Glutamatergic neuron (in vitro differentiated cells): ENCODE measurements around the gene MTNR1A. TPM values are rescaled to one million over a fixed set of nuclear protein-coding genes. Genes with fewer than 3 reads are reported as not detected.

Experiments used
- DNase-seq: peaks from one replicate; pipeline ENCODE4 v3.0.0; 2022
- H3K27ac Mint-ChIP-seq: one replicate; pipeline ENCODE4 v1.8.0; 2020; ENCODE audit warnings: mild to moderate bottlenecking, mixed read lengths, inconsistent platforms; ENCODE audit not compliant: unreplicated experiment
- H3K27me3 Mint-ChIP-seq: one replicate; pipeline ENCODE4 v1.8.0; 2020; ENCODE audit warnings: mild to moderate bottlenecking, moderate library complexity, mixed read lengths, inconsistent platforms; ENCODE audit not compliant: unreplicated experiment
- H3K36me3 Mint-ChIP-seq: one replicate; pipeline ENCODE4 v1.8.0; 2020; ENCODE audit warnings: mild to moderate bottlenecking, mixed read lengths, inconsistent platforms; ENCODE audit not compliant: unreplicated experiment
- H3K4me1 Mint-ChIP-seq: one replicate; pipeline ENCODE4 v1.8.0; 2020; ENCODE audit warnings: mild to moderate bottlenecking, low read depth, mixed read lengths, inconsistent platforms; ENCODE audit not compliant: unreplicated experiment
- H3K4me3 Mint-ChIP-seq: one replicate; pipeline ENCODE4 v1.8.0; 2020; ENCODE audit warnings: mild to moderate bottlenecking, mixed read lengths, inconsistent platforms; ENCODE audit not compliant: unreplicated experiment
- H3K9me3 Mint-ChIP-seq: one replicate; pipeline ENCODE4 v1.8.0; 2020; ENCODE audit warnings: mild to moderate bottlenecking, moderate library complexity, mixed read lengths, inconsistent platforms; ENCODE audit not compliant: unreplicated experiment
- total RNA-seq: library from RNA; stranded (reverse); fragmentation: NEBNext Ultra II Directional; extraction: Animal tissue kit (Norgen Biotek cat#: 25700); gene quantifications from one replicate; pipeline ENCODE4 v1.2.1, GENCODE V29; 2021; ENCODE audit not compliant: unreplicated experiment
- TF ChIP-seq, protein P1 (sequence below): fragments of 200-600 bp; sonication (generic); IDR thresholded peaks from one replicate; pipeline ENCODE4 v1.5.0; 2021; ENCODE audit not compliant: partially characterized antibody, unreplicated experiment

MTNR1A gene
- total RNA-seq, 1 donor from 2014 or later = not detected

DNA sequence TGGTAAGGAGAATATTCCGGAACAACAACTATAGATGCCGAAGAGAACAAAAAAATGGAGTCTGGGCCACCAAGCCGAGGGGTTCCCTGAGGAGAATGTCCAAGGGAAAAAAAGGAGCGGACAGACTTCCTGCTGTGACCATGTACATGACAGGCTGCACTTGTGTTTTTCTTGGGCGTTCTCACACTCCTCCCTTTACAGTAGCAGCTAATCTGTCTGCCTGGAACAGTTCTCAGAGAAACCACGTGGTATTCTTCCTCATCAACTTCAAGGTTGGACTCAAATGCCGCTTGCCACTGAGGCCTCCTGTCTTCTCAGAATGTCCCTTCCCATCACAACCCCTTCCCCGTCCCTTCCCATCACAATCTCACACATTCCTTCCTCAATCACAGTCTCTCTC lies 30.8 kb upstream of the MTNR1A start:
- peaks cover 8% of the 10 kb centered on the region for H3K36me3 Mint-ChIP-seq
- H3K4me1 Mint-ChIP-seq = no peaks in the 10 kb centered on the region
- H3K27me3 Mint-ChIP-seq = peaks cover 2% of the 10 kb centered on the region
- H3K9me3 Mint-ChIP-seq = peaks cover 4% of the 10 kb centered on the region
- no peak overlapping the region for H3K4me3 Mint-ChIP-seq
- TF ChIP-seq, protein P1, sequence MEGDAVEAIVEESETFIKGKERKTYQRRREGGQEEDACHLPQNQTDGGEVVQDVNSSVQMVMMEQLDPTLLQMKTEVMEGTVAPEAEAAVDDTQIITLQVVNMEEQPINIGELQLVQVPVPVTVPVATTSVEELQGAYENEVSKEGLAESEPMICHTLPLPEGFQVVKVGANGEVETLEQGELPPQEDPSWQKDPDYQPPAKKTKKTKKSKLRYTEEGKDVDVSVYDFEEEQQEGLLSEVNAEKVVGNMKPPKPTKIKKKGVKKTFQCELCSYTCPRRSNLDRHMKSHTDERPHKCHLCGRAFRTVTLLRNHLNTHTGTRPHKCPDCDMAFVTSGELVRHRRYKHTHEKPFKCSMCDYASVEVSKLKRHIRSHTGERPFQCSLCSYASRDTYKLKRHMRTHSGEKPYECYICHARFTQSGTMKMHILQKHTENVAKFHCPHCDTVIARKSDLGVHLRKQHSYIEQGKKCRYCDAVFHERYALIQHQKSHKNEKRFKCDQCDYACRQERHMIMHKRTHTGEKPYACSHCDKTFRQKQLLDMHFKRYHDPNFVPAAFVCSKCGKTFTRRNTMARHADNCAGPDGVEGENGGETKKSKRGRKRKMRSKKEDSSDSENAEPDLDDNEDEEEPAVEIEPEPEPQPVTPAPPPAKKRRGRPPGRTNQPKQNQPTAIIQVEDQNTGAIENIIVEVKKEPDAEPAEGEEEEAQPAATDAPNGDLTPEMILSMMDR = no peak
- H3K27ac Mint-ChIP-seq = no peak overlapping the region
- DNase-seq = no peak

DNA sequence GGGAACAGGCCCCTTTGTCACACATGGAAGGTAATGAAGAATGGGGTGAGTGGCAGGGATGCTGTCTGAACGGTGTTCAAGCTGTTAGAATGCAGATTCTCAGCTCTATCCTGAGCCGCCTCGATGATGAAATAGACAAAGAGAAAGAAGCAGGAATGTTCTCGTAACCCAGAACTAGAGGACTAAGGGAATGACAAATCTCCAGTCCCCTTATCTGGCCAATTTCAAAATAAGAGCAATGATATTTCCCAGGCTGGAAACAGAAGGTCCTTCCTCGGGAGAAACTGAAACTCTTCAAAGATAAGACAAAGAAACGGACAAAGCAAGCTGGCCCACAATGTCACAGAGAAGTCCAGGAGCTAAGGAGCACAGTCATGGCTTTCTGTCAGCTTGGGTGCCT lies 29.5 kb upstream of the MTNR1A start:
- no peaks in the 10 kb centered on the region for H3K4me1 Mint-ChIP-seq
- TF ChIP-seq, protein P1 = no peak
- peaks cover 2% of the 10 kb centered on the region for H3K27me3 Mint-ChIP-seq
- H3K9me3 Mint-ChIP-seq = peaks cover 4% of the 10 kb centered on the region
- no peak overlapping the region for H3K27ac Mint-ChIP-seq
- H3K4me3 Mint-ChIP-seq = no peak overlapping the region
- DNase-seq = no peak
- H3K36me3 Mint-ChIP-seq = peaks cover 8% of the 10 kb centered on the region

DNA sequence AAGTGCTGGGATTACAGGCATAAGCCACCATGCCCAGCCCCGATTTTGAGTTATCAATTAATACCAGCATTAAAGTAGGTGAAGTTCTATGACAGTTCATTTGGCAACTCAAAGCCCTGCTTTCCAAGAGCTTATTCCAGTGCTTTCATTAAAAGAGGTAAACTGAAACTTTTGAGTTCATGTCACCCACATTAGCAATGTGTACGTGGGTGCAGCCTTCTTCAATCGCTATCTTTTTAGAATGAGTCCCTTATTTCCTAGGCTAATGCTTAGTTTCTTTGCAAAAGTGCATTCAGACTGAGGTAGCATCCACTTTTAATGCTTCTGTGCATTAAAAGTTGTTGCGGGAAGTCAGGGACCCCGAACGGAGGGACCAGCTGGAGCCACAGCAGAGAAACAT lies 26.1 kb upstream of the MTNR1A start:
- Mint-ChIP-seq H3K9me3 (peaks cover 4% of the 10 kb centered on the region), H3K27ac (no peak overlapping the region)

DNA sequence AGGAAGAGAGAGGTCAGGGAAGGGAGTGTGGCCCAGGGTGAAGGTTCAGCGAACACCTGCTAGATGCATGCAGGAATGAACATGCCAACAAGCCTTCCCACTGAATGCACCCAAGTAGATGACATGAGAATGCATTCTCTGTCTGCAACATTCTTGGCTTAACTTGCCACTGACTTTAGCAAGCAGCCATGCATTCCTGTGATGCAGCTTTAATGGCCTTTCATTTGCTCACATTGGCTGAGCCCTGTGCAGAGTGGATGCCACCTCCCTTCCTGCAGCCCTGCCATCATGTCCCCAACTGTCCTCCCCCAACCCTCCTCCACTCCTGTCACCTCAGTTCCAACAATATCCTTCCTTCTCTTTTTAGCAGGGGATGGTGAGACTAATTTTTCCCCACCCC lies 25.3 kb upstream of the MTNR1A start:
- no peak for DNase-seq
- TF ChIP-seq, protein P1 = no peak
- Mint-ChIP-seq H3K9me3 (peaks cover 5% of the 10 kb centered on the region), H3K27me3 (no peaks in the 10 kb centered on the region), H3K27ac (no peak overlapping the region), H3K4me1 (no peaks in the 10 kb centered on the region), H3K36me3 (peaks cover 8% of the 10 kb centered on the region), H3K4me3 (no peak overlapping the region)

More for the DNA sequence above, 26.1 kb upstream of the MTNR1A start:
- H3K4me1 Mint-ChIP-seq = no peaks in the 10 kb centered on the region
- TF ChIP-seq, protein P1 = no peak
- peaks cover 8% of the 10 kb centered on the region for H3K36me3 Mint-ChIP-seq
- no peak overlapping the region for H3K4me3 Mint-ChIP-seq
- no peaks in the 10 kb centered on the region for H3K27me3 Mint-ChIP-seq
- DNase-seq = no peak

DNA sequence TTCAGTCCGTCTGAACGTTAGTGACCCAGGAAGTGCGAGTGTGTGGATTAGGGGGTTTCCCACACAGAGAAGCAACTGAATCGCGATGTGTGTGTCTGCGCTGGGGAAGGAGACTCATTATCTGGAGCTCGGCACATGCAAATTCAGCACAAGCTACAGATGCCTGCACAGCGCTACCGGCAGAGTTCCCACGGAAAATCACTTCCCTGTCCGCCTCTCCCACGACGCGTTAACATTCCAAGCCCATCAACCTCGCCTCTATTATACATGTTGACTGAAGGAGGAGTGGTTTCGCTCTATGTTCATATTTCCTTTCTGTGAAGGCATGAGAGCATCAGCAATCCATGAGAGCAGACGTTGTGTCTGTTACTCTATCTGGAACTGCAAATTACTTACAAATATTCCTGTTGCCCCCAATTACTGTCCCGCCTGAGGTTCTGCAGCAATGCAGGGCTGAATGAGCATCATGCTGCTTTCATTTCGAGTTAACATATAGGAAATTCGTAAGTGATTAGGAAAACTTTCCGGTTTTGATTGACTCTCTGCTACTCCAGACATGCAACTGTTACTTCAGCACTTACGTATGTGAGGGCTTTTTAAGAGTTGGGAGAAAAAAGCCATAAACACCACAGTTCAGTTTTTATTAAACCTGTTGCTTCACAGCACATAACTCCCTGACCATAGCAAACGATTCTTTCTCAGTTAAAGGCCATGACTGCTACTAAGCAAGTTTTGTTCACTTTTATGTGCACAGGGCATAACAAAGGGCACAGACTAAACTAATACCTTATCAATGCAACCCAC lies 15.0 kb upstream of the MTNR1A start:
- Mint-ChIP-seq H3K27me3 (no peaks in the 10 kb centered on the region), H3K36me3 (no peaks in the 10 kb centered on the region), H3K4me3 (no peak overlapping the region), H3K4me1 (peaks cover 4% of the 10 kb centered on the region), H3K27ac (no peak overlapping the region), H3K9me3 (no peaks in the 10 kb centered on the region)
- TF ChIP-seq, protein P1 = no peak
- no peak for DNase-seq
